Measurements from ENCODE around the gene CRABP2. TPM values are rescaled to one million over a fixed set of nuclear protein-coding genes. Genes with fewer than 3 reads are reported as not detected.

Gene CRABP2
- total and polyA plus RNA-seq, 12 donors, result 3.1 to 17.8 (median 7.2) TPM

DNA sequence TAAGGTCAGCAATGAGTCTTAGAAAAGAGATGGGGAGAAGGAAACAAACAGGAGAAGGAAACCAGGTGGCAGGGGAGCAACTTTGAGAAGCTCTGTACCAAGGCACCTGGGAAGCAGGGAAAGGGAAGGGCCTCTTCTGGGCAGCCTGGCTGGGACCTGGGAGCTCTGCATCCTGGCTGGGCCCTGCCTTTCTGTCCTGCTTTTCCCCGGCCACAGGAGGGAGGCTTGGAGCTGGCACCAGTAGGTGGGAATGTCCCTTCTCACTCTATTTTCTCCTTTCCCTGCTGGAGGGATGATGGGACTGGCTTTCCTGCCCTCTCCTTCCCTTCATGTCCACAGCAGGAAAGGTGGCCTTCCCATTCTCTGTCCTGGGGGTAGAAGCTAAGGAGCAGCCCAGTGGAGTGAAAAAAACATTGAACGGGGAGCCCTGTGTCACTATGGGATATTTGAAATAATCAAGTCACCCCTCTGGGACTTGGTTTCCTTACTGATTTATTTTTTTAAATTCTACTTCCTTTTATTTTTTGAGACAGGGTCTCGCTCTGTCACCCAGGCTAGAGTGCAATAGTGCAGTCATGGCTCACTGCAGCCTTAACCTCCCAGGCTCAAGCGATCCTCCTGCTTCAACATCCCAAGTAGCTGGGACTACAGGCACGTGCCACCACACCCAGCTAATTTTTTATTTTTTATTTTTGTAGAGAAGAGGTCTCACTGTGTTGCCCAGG is 23.1 kb downstream of the CRABP2 start:
- intact Hi-C loops (cut with DNase I), result no loop called here
- 68 to 70% (median 69%) methylated on average over 5 of the region's 5 CpGs for WGBS, 4 donors
- Histone ChIP-seq H3K9me3 (replicated peaks in 1 of 3) (no peaks in the 10 kb centered on the region), H3K27me3 (peaks cover 26% of the 10 kb centered on the region), H3K36me3 (replicated peaks in 1 of 2) (no peaks in the 10 kb centered on the region), H3K27ac (no peak overlapping the region), H3K4me1 (replicated peaks in 1 of 2) (peaks cover 0 to 5% of the 10 kb centered on the region in 2 donors), H3K4me3 (no peak overlapping the region)
- no peak for TF ChIP-seq POLR2A (IDR thresholded peaks at IDR 0.05)
- TF ChIP-seq, protein P1, sequence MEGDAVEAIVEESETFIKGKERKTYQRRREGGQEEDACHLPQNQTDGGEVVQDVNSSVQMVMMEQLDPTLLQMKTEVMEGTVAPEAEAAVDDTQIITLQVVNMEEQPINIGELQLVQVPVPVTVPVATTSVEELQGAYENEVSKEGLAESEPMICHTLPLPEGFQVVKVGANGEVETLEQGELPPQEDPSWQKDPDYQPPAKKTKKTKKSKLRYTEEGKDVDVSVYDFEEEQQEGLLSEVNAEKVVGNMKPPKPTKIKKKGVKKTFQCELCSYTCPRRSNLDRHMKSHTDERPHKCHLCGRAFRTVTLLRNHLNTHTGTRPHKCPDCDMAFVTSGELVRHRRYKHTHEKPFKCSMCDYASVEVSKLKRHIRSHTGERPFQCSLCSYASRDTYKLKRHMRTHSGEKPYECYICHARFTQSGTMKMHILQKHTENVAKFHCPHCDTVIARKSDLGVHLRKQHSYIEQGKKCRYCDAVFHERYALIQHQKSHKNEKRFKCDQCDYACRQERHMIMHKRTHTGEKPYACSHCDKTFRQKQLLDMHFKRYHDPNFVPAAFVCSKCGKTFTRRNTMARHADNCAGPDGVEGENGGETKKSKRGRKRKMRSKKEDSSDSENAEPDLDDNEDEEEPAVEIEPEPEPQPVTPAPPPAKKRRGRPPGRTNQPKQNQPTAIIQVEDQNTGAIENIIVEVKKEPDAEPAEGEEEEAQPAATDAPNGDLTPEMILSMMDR (IDR thresholded peaks at IDR 0.05), result no peak
- no peak for DNase-seq

DNA sequence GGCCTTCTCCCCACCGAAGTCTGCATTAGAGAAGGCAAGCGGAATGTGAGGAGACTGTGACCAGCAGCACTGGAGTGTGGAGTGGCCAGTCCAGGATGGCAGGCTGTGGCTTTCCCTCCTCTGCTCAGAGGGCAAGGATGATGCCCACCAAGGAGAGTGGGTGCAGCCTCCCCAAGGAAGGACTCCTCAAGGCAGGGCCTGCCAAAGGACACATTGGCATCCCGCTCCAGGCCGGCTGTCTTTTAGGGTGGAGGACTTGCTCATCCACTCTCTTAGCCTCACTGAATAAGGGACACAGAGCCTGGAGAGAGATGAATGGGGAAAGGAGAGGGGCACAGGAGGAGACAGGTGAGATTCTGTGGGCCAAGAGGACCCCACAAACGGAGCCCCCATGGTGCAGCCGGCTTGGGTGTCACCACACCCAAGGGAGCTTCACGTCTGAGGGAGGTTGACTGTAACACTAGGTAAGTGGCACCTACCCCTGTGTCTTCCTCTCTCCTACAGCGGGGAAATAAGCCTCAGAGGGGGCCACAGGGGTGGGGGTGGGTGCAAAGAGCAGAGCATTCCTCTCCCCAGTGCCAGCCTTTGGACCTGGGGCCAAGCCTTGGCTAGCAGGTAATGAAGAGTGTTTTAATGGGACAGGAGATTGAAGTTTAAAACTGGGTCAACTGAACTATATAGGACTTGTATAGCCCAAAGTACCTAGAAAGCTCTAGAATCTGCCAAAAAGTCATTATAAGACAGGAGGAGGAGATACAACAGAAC is 24.0 kb downstream of the CRABP2 start:
- Histone ChIP-seq H3K36me3 (replicated peaks in 1 of 2) (no peaks in the 10 kb centered on the region), H3K27ac (no peak overlapping the region), H3K4me3 (no peak overlapping the region), H3K27me3 (peaks cover 35% of the 10 kb centered on the region), H3K9me3 (replicated peaks in 1 of 3) (no peaks in the 10 kb centered on the region), H3K4me1 (replicated peaks in 1 of 2) (peaks cover 0 to 14% of the 10 kb centered on the region in 2 donors)
- intact Hi-C loops (cut with DNase I), result no loop called here
- WGBS, 4 donors, result 67 to 76% (median 74%) methylated on average over 5 to 8 of the region's 8 CpGs
- DNase-seq, result no peak
- TF ChIP-seq POLR2A (IDR thresholded peaks at IDR 0.05), result no peak
- TF ChIP-seq, protein P1 (IDR thresholded peaks at IDR 0.05), result no peak

DNA sequence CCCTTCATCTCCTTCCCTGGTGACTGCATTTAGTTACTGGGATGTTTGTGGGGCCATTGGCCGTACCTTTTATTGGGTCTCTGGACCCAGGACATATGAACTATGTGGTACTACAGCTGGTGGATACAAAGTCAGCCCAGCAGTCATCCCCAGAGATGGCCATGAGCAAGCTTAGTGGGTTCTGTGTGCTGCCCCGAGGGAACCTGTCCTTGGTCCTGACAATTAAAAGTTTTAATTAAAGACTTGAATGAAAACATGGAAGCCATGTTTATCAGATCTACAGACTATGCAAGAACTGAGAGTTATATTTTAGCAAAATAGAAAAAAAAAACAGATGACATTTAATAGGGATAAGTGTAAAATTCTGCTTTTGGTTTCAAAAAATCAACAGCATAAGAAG is 25.3 kb downstream of the CRABP2 start:
- H3K9me3 ChIP-seq (replicated peaks in 1 of 3), result no peaks in the 10 kb centered on the region
- DNase-seq, result no peak
- H3K4me3 ChIP-seq, result no peak overlapping the region
- peaks cover 0 to 14% of the 10 kb centered on the region in 2 donors for H3K4me1 ChIP-seq (replicated peaks in 1 of 2)
- no peak overlapping the region for H3K27ac ChIP-seq
- intact Hi-C loops (cut with DNase I), result no loop called here
- H3K36me3 ChIP-seq (replicated peaks in 1 of 2), result no peaks in the 10 kb centered on the region
- 39 to 69% (median 54%) methylated on average over 2 of the region's 2 CpGs for WGBS, 4 donors
- no peak for TF ChIP-seq POLR2A (IDR thresholded peaks at IDR 0.05)
- TF ChIP-seq, protein P1 (IDR thresholded peaks at IDR 0.05), result no peak
- peaks cover 36% of the 10 kb centered on the region for H3K27me3 ChIP-seq

All from adrenal gland (tissue), 12 donors.